ENCODE measurements around the gene MRPL46. TPM values are rescaled to one million over a fixed set of nuclear protein-coding genes. Genes with fewer than 3 reads are reported as not detected.

MRPL46 gene
- 12.4 and 26.9 TPM in 2 replicates for total RNA-seq

DNA sequence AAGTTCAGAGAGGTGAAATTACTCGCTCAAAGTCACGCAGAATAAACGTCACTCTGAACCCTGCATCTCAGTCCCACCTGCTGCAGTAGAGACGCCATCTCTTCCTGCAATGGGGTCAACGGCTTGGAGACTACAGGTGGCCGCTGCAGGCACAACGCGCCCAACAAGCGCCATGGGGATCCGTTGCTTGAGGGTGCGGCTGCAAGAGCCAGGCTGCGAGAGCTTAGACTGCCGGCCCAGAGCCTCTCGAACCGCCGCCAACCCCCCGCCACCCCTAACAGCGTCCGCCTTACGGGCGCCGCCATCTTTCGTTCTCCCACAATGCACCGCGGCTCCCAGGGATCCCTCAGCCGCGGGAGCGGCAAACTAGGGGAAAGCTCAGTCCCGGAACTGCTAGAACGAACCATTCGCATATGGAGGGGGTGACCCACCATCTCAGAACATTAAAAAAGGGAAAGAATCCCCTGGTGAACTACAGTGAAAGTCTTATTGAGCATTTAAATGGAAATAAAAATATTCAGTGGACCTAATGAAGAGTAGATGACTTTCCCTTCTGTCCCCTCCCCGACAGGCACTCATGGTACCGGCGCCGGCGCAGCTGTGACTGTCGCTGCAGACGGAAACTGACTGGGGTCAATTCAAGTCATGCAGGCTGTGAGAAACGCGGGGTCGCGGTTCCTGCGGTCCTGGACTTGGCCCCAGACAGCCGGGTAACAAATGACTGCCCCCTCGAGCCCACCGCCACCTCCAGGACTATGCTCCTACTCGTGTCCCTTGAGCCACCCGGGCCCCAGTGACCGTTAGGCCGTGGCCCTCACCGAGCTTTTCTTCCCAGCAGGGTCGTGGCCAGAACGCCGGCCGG, at the start of gene MRPL46, which contains the start of gene MRPS11:
TSS of gene MRPL46 (minus strand) at position 316 of the 862 bp plus-strand sequence. CDS start at position 305, 11 bp downstream.
TSS of gene MRPS11 (plus strand) at position 636 of the 862 bp plus-strand sequence. CDS start at position 646, 10 bp downstream.

Other genes with a start within 250 kb of the MRPL46 start
- gene NTRK3, start 210.6 kb downstream of the MRPL46 start, total RNA-seq = not detected in 2 replicates
- 43.2 and 46.7 TPM in 2 replicates for gene MRPS11, start 320 bp upstream of the MRPL46 start, total RNA-seq
- 8.1 and 11.0 TPM in 2 replicates for gene DET1, start 79.3 kb upstream of the MRPL46 start, total RNA-seq
- gene AEN, start 154.0 kb upstream of the MRPL46 start, total RNA-seq = 28.5 and 36.5 TPM in 2 replicates
- gene ISG20, start 171.6 kb upstream of the MRPL46 start, total RNA-seq = 1.1 and 14.4 TPM in 2 replicates